Measurements from ENCODE around the gene MAF.

The MAF gene

DNA sequence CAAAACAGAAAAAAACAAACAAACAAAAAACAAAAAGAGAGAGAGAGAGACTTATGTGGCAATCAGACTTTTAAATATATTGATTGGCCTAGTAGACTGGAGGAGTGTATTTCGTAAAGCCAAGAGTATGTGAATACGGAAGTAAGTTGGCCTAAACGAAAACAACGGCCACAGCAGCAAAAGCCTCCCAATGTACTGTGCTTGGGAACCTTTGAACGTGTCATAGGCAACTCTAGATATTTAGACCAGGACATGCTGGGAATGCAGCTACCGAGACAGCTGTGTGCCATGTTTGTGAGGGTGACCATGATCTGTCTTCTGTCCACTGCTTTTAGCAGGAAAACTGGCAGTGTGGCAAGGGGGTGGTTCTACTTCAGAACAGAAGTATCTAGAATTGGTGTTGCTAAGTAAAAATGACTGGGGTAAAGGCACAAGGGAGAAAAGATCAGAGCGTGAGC, 7.4 kb downstream of the MAF start:
- Mint-ChIP-seq H3K36me3 (peaks cover 26% of the 10 kb centered on the region), H3K27ac (no peak overlapping the region), H3K4me1 (peaks cover 20% of the 10 kb centered on the region), H3K4me3 (no peak overlapping the region), H3K27me3 (peaks cover 50% of the 10 kb centered on the region), H3K9me3 (no peaks in the 10 kb centered on the region)
- no peak for DNase-seq
- CTCF ChIA-PET = no interaction called here

DNA sequence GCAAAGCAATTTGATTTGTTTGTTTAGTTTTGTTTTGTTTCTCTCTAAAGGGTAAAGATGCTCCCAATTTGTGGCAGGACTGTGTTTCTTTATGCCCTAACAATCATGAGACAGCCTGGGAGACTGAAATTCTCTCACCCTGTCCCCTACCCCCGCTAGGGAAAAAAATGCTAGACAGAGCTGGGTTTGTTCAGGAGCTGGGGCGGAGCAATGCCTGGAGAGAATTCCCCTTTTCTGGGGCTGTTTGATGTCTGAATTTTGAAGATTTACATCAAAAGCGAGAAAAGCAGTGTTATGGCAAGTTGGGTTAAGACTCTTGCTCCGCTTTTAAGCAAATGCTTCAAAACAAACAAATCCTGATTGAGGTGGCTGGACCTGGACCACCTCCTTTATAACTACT, 8.4 kb downstream of the MAF start:
- CTCF ChIA-PET = no interaction called here
- Mint-ChIP-seq H3K9me3 (no peaks in the 10 kb centered on the region), H3K27me3 (peaks cover 45% of the 10 kb centered on the region), H3K4me1 (peaks cover 20% of the 10 kb centered on the region), H3K27ac (no peak overlapping the region), H3K4me3 (no peak overlapping the region), H3K36me3 (peaks cover 23% of the 10 kb centered on the region)
- no peak for DNase-seq

DNA sequence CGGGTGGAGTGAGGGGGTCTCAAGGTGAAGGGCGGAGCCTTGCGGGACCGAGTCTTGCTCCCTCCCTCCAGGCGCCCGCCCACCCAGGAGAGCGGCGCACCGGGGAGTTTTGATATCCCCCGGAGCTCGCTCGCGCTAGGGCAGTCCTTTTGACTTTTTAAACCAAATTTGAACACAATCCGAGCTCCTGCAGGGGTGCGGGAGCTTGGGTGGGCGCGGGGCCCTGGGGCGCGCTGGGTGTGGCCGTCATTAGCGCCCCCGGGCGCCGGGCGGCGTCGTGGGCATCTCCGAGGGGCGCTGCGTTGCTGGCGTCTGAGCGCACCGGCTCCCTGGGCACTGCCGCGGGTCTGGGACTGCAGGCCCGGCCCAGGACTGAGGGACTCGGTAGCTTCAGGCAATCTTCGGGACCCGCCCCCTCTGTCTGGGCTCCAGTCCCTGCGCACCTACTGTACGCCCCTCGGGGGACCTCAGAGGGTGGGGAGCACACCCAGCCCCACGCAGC, 10.9 kb downstream of the MAF start:
- peaks cover 51% of the 10 kb centered on the region for H3K27me3 Mint-ChIP-seq
- no peak for DNase-seq
- CTCF ChIA-PET = no interaction called here
- H3K4me1 Mint-ChIP-seq = peaks cover under 1% of the 10 kb centered on the region
- no peak overlapping the region for H3K27ac Mint-ChIP-seq
- no peaks in the 10 kb centered on the region for H3K9me3 Mint-ChIP-seq
- H3K36me3 Mint-ChIP-seq = peaks cover 9% of the 10 kb centered on the region
- no peak overlapping the region for H3K4me3 Mint-ChIP-seq

DNA sequence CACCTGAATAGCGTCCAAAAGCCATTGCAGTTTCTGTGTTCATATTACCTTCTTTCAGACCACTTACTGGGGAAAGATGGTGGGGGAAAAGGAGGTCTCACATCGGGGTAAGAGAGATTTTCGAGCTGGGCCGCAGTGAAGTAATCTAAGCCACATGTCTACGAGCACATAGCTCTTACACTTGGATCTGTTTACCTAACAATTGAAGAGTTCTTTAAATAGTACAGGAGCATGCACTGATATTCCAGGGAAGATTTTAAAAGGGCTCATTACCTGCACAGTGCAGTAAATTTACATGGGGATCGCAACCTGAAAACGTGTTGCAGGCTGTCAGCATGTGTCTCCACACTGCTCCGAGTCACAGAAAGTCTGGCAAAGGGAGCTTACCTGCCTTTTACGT, 12.6 kb downstream of the MAF start:
- Mint-ChIP-seq H3K4me1 (no peaks in the 10 kb centered on the region), H3K27me3 (peaks cover 51% of the 10 kb centered on the region), H3K4me3 (no peak overlapping the region), H3K9me3 (no peaks in the 10 kb centered on the region), H3K36me3 (peaks cover 3% of the 10 kb centered on the region), H3K27ac (no peak overlapping the region)
- no peak for DNase-seq
- CTCF ChIA-PET = interaction anchor here (0.6 kb wide), 1 partner anchor 10 kb away, joined by 5 read pairs; no protein-coding TSS in a partner anchor

DNA sequence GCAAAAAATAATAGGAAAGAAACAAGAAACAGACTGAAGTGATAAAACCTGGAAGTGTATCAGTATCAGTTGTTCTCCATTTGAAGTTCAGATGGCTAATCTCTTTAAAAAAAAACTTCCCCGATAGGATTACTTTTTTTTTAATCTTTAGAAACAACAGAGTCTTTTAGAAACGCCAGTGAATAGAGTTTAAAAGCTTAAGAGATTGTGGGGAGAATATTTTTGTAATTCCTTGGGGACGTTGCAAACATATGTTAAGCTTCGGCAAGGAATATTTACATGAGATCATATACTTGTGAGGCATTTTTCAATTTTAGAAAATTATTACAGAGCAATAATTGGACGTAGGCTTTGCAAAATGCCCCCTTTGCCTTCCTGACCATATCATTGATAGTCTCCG, 13.2 kb downstream of the MAF start:
- peaks cover 2% of the 10 kb centered on the region for H3K36me3 Mint-ChIP-seq

DNA sequence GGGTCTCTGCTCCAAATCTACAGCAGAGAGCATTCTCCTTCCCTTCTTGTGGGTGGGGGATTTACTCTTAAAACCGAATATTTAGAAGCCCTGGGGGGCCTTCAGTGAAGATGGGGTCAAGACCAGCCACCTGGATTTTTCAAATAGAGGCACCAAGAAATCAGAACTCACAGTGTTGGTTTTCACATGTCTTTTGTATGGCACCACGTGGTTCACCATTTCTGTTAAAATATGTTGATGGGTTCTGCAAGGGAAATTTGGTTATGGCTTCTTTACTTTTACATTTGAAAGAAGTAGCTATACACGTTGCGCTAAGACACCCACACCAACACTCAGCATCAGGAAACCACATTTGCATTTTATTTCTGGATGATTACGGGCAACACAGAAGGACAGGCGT, 17.7 kb downstream of the MAF start:
- H3K9me3 Mint-ChIP-seq = no peaks in the 10 kb centered on the region
- no peak overlapping the region for H3K4me3 Mint-ChIP-seq
- CTCF ChIA-PET = no interaction called here
- no peak for DNase-seq
- no peaks in the 10 kb centered on the region for H3K36me3 Mint-ChIP-seq
- H3K27ac Mint-ChIP-seq = no peak overlapping the region
- H3K27me3 Mint-ChIP-seq = peaks cover 20% of the 10 kb centered on the region
- no peaks in the 10 kb centered on the region for H3K4me1 Mint-ChIP-seq

More for the DNA sequence above, 13.2 kb downstream of the MAF start:
- CTCF ChIA-PET = interaction anchor here (0.6 kb wide), 1 partner anchor 11 kb away, joined by 5 read pairs; no protein-coding TSS in a partner anchor
- H3K9me3 Mint-ChIP-seq = no peaks in the 10 kb centered on the region
- no peak overlapping the region for H3K4me3 Mint-ChIP-seq
- H3K27ac Mint-ChIP-seq = no peak overlapping the region
- no peak for DNase-seq
- peaks cover 50% of the 10 kb centered on the region for H3K27me3 Mint-ChIP-seq
- H3K4me1 Mint-ChIP-seq = no peaks in the 10 kb centered on the region

- Mint-ChIP-seq H3K4me3 (no peak overlapping the region), H3K27me3 (peaks cover 23% of the 10 kb centered on the region), H3K27ac (no peak overlapping the region), H3K4me1 (no peaks in the 10 kb centered on the region), H3K36me3 (no peaks in the 10 kb centered on the region), H3K9me3 (no peaks in the 10 kb centered on the region)
- no peak for DNase-seq
- CTCF ChIA-PET = no interaction called here
Observed at GRCh38 chr16:79580453-79581191, 19.9 kb downstream of the MAF start.

DNA sequence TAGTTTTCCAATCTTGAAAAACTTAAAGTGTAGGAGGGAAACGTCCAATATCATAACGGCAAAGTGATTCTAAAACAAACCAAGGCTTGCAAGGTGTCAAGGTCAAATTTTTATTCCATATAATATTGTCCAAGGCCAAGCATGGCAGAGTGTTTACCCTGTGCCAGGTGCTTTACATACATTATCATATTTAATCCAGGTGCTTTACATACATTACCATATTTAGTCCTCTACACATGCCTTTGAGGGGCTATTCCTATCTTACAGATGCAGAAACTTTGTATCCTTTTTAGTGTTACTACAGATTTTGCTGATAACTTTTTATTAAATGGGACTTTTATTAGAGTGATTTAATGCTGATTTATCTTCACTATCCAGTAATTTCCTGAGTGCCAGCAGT, 23.9 kb downstream of the MAF start:
- H3K4me3 Mint-ChIP-seq = no peak overlapping the region
- H3K27me3 Mint-ChIP-seq = peaks cover 35% of the 10 kb centered on the region
- H3K4me1 Mint-ChIP-seq = no peaks in the 10 kb centered on the region
- H3K36me3 Mint-ChIP-seq = no peaks in the 10 kb centered on the region
- H3K9me3 Mint-ChIP-seq = no peaks in the 10 kb centered on the region
- DNase-seq = no peak
- no peak overlapping the region for H3K27ac Mint-ChIP-seq
- CTCF ChIA-PET = no interaction called here

DNA sequence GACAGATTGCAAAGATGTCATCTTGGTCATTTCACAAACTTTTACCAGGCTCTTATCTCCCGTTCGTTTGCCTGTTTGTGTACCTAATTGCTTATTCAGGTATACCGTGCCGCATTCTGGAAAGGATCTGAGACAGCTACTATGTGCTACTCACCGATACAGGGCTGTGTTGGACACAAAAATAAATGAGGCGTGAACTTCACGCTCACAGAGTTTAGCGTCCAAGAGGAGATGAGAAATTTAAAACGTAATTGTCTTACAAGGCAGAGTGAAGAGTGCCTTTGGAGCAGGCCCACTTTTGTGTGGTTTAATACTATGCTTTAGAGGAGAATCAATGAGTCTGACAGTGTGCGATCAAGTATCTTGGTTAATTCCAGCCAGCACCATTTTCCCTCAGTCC, 26.7 kb downstream of the MAF start:
- DNase-seq = no peak
- CTCF ChIA-PET = no interaction called here
- H3K9me3 Mint-ChIP-seq = no peaks in the 10 kb centered on the region
- no peak overlapping the region for H3K4me3 Mint-ChIP-seq
- no peaks in the 10 kb centered on the region for H3K36me3 Mint-ChIP-seq
- no peaks in the 10 kb centered on the region for H3K4me1 Mint-ChIP-seq
- H3K27ac Mint-ChIP-seq = no peak overlapping the region
- H3K27me3 Mint-ChIP-seq = peaks cover 34% of the 10 kb centered on the region

- peaks cover 34% of the 10 kb centered on the region for H3K27me3 Mint-ChIP-seq
- DNase-seq = no peak
- CTCF ChIA-PET = no interaction called here
Observed at GRCh38 chr16:79573071-79573470, 27.5 kb downstream of the MAF start.

DNA sequence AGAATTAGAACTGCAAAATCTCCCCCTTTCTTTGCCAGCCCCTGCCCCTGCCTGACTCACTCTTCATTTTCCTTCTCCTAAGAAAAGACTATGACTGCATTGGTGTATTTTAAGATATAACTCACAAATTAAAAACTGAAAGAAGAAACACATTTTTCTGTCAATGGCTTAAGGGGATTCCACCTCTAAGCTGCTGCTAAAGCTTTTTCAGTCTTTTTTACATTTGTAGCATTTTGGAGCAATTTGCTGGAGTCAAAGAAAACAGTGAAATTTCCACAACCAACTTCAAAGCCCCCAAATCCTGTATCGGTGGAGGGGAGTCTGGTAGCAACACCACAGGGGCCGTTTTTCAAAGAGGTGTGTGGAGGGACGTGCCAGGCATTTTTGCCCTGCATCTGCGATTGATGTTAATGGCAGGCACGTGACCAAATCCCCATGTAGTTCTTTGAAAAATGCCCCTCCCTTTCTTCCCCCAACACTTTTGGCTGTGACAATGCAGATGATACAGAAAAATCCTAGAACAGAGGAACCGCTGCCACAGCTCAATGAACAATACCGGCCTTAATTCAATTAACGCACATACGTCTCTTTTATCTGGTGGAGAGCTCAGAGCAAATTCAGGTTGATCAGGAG, 28.5 kb downstream of the MAF start:
- peaks cover 25% of the 10 kb centered on the region for H3K27me3 Mint-ChIP-seq
- CTCF ChIA-PET = interaction anchor here (0.5 kb wide), 1 partner anchor 30 kb away, joined by 4 read pairs; no protein-coding TSS in a partner anchor
- no peak overlapping the region for H3K27ac Mint-ChIP-seq
- DNase-seq = no peak
- no peaks in the 10 kb centered on the region for H3K4me1 Mint-ChIP-seq
- H3K4me3 Mint-ChIP-seq = no peak overlapping the region
- no peaks in the 10 kb centered on the region for H3K9me3 Mint-ChIP-seq
- no peaks in the 10 kb centered on the region for H3K36me3 Mint-ChIP-seq

More at GRCh38 chr16:79573071-79573470, 27.5 kb downstream of the MAF start:
- H3K4me1 Mint-ChIP-seq = no peaks in the 10 kb centered on the region
- no peaks in the 10 kb centered on the region for H3K9me3 Mint-ChIP-seq
- no peak overlapping the region for H3K27ac Mint-ChIP-seq
- H3K36me3 Mint-ChIP-seq = no peaks in the 10 kb centered on the region
- no peak overlapping the region for H3K4me3 Mint-ChIP-seq

- CTCF ChIA-PET = interaction anchor here (0.5 to 0.6 kb wide), 2 partner anchors 31 to 226 kb away, joined by 3 to 4 read pairs; no protein-coding TSS in a partner anchor
- Mint-ChIP-seq H3K27me3 (peaks cover 28% of the 10 kb centered on the region), H3K36me3 (no peaks in the 10 kb centered on the region)
Observed at GRCh38 chr16:79571065-79571902, 29.3 kb downstream of the MAF start.

GRCh38 chr16:79564671-79565107, 35.8 kb downstream of the MAF start:
- peaks cover 24% of the 10 kb centered on the region for H3K27me3 Mint-ChIP-seq

More at GRCh38 chr16:79571065-79571902, 29.3 kb downstream of the MAF start:
- H3K4me3 Mint-ChIP-seq = no peak overlapping the region
- H3K27ac Mint-ChIP-seq = no peak overlapping the region
- H3K4me1 Mint-ChIP-seq = no peaks in the 10 kb centered on the region
- no peaks in the 10 kb centered on the region for H3K9me3 Mint-ChIP-seq
- DNase-seq = no peak

DNA sequence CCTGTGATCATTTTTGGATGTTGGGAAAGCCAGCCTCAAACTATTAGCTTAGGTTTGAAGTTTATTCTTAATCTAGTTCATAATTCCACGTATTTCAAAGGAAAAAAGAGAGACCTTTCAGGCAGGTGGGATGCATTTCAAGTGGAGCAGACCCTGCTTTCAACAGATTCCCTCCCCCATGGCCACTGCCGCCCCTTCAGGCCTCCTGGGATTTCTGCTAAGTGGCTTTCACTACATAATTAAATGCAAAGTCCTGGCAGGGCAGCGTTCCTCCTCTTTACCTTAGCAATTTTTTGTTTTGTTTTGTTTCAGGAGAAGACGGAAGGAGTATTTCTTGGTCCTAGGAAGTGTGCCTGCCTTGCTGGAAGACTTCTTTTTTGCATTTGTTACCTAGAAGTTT, 36.6 kb downstream of the MAF start:
- no peak overlapping the region for H3K27ac Mint-ChIP-seq
- DNase-seq = no peak
- H3K4me1 Mint-ChIP-seq = no peaks in the 10 kb centered on the region
- H3K4me3 Mint-ChIP-seq = no peak overlapping the region
- H3K36me3 Mint-ChIP-seq = no peaks in the 10 kb centered on the region
- peaks cover 24% of the 10 kb centered on the region for H3K27me3 Mint-ChIP-seq
- no peaks in the 10 kb centered on the region for H3K9me3 Mint-ChIP-seq
- CTCF ChIA-PET = no interaction called here

More at GRCh38 chr16:79564671-79565107, 35.8 kb downstream of the MAF start:
- Mint-ChIP-seq H3K4me1 (no peaks in the 10 kb centered on the region), H3K9me3 (no peaks in the 10 kb centered on the region), H3K4me3 (no peak overlapping the region), H3K36me3 (no peaks in the 10 kb centered on the region), H3K27ac (no peak overlapping the region)
- CTCF ChIA-PET = no interaction called here
- no peak for DNase-seq
